ENCODE data around the gene VIL1.

DNA sequence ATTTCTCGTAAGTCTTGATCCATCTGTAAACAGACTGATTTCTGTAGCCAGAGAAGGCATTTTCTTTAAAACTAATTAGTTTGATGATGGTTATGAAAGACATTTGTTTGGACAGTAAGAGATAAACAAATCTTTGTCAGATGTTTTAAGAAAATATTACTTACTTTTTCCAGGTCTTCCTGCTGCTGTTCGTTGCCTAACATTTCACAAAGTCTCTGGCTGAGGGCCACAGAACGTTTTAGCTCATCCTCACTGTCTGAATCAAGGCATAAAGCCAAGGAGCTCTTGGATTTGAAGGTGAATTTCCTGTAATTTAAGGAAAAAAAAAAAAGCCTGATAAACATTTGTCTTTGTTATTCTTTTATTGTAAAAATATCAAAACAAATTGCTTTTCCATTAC is 57.8 kb downstream of the VIL1 start:
- no peak for TF ChIP-seq ZNF416 (tag by site-specific recombination; IDR thresholded peaks at IDR 0.05)
- TF ChIP-seq ZNF776 (tag by site-specific recombination; IDR thresholded peaks at IDR 0.05; ENCODE audit: borderline replicate concordance): no peak
- no peak for TF ChIP-seq CTCF (tag by site-specific recombination; IDR thresholded peaks at IDR 0.05)
- no peak for TF ChIP-seq ZBTB7A (tag by site-specific recombination; IDR thresholded peaks at IDR 0.05; ENCODE audit: low read depth)
- TF ChIP-seq ZFP3 (tag by site-specific recombination; IDR thresholded peaks at IDR 0.05; ENCODE audit: low read depth): no peak
- no peak for TF ChIP-seq ZNF521 (tag by site-specific recombination; IDR thresholded peaks at IDR 0.05)
- no peak for TF ChIP-seq YY1 (tag by site-specific recombination; IDR thresholded peaks at IDR 0.05)
- no peak for TF ChIP-seq ZNF654 (tag by site-specific recombination; IDR thresholded peaks at IDR 0.05; ENCODE audit: low read depth)
- TF ChIP-seq ZNF596 (tag by site-specific recombination; IDR thresholded peaks at IDR 0.05): no peak
- no peak for TF ChIP-seq SETDB1 (IDR thresholded peaks at IDR 0.05; ENCODE audit: insufficient read length, low read length)
- no peak for TF ChIP-seq ZFHX2 (tag by site-specific recombination; conservative IDR thresholded peaks at IDR 0.05)
